HCT116 (cell line): ENCODE measurements around the gene BTBD16. TPM values are rescaled to one million over a fixed set of nuclear protein-coding genes. Genes with fewer than 3 reads are reported as not detected.

Source experiments
- ATAC-seq: fragments of 200-7000 bp; cut with Tn5 transposase; 2 replicates; pipeline ENCODE4 v1.9.1; 2020; ENCODE audit warnings: mild to moderate bottlenecking, moderate library complexity
- BruUV-seq: library from RNA; stranded (reverse); fragments of 400-500 nt; replicated peaks from 2 replicates; lab custom pipeline; 2021; lab: Mats Ljungman, UMichigan
- CTCF ChIA-PET: fragments of 300-600 bp; sonication (Branson Sonifier 250); formaldehyde crosslinking; loops from one replicate; lab custom pipeline; 2021; ENCODE audit warnings: antibody characterized with exemption; lab: Charles Lee
- POLR2A ChIA-PET: fragments of 300-600, 350-600 bp; sonication (Branson Sonifier 250); formaldehyde crosslinking; loops from one replicate; lab custom pipeline; 2021; ENCODE audit warnings: antibody characterized with exemption; lab: Charles Lee
- RAD21 ChIA-PET, 2 experiments: fragments of 300-600 bp; sonication (Branson Sonifier 250); formaldehyde crosslinking; loops; one replicate each; lab custom pipeline; 2023; ENCODE audit warnings: low total read pairs in 2 of 2; ENCODE audit not compliant: uncharacterized antibody in 2 of 2, unreplicated experiment in 2 of 2, low non-redundant PET in 1 of 2; lab: Charles Lee
- DNase-seq: peaks from one replicate; pipeline ENCODE4 v3.0.0-alpha.2; 2010; ENCODE audit warnings: low read depth, low spot score
- H2AFZ ChIP-seq: fragments of 200-600 bp; shearing (Covaris generic), sonication (generic); 2 replicates; pipeline ENCODE4 v1.6.1; 2017; ENCODE audit warnings: low read depth, mixed run types, mixed read lengths, antibody characterized with exemption, low read length; ENCODE audit not compliant: poor library complexity, severe bottlenecking
- H3K27ac ChIP-seq: 2 replicates; pipeline ENCODE4 v1.5.1; 2012; ENCODE audit warnings: low read depth, low read length
- H3K27me3 ChIP-seq: fragments of 200-600 bp; sonication (generic); 2 replicates; pipeline ENCODE4 v1.6.1; 2016; ENCODE audit warnings: mixed run types, low read length, mixed read lengths; ENCODE audit not compliant: insufficient read depth
- H3K36me3 ChIP-seq, 2 experiments: fragments of 200-500 bp in 1 of 2; fragments of 200-600 bp in 1 of 2; sonication (Bioruptor generic) in 1 of 2; sonication (generic) in 1 of 2; 2 replicates each; pipeline versions ENCODE4 v1.5.1 to v1.6.1; 2014 to 2016; ENCODE audit warnings: low read length in 2 of 2, inconsistent platforms in 1 of 2, mixed read lengths in 1 of 2, mixed run types in 1 of 2; ENCODE audit not compliant: insufficient read depth in 2 of 2, control insufficient read depth in 1 of 2
- H3K4me1 ChIP-seq, 2 experiments: fragments of 200-600 bp in 1 of 2; sonication (generic) in 1 of 2; 2 replicates each; pipeline versions ENCODE4 v1.5.1 to v1.6.1; 2012 to 2017; ENCODE audit warnings: low read length in 2 of 2, inconsistent platforms in 1 of 2, mild to moderate bottlenecking in 1 of 2, mixed read lengths in 1 of 2, mixed run types in 1 of 2, moderate library complexity in 1 of 2; ENCODE audit not compliant: insufficient read depth in 2 of 2, control insufficient read depth in 1 of 2
- H3K4me2 ChIP-seq: fragments of 200-600 bp; sonication (generic); 2 replicates; pipeline ENCODE4 v1.6.1; 2017; ENCODE audit warnings: mixed run types, low read length, mixed read lengths
- H3K4me3 ChIP-seq, 2 experiments: fragments of 200-600 bp in 1 of 2; sonication (generic) in 1 of 2; replicated peaks in 1 of 2; 2 replicates each; pipeline ENCODE4 v1.5.1; 2011 to 2016; ENCODE audit warnings: low read length in 2 of 2, control low read depth in 1 of 2, low read depth in 1 of 2, mild to moderate bottlenecking in 1 of 2, mixed read lengths in 1 of 2, mixed run types in 1 of 2
- H3K79me2 ChIP-seq: fragments of 200-600 bp; sonication (generic); 2 replicates; pipeline ENCODE4 v1.6.1; 2017; ENCODE audit warnings: mild to moderate bottlenecking, mixed run types, low read length, moderate library complexity, mixed read lengths; ENCODE audit not compliant: insufficient read depth
- H3K9ac ChIP-seq: fragments of 200-600 bp; sonication (generic); 2 replicates; pipeline ENCODE4 v1.6.1; 2016; ENCODE audit warnings: low read length, mixed read lengths
- H3K9me2 ChIP-seq: fragments of 200-600 bp; sonication (generic), shearing (Covaris generic); 2 replicates; pipeline ENCODE4 v1.6.1; 2017; ENCODE audit warnings: mixed run types, mild to moderate bottlenecking, moderate library complexity; ENCODE audit not compliant: insufficient read depth
- H3K9me3 ChIP-seq, 2 experiments: fragments of 200-500 bp in 1 of 2; fragments of 200-600 bp in 1 of 2; sonication (Bioruptor generic) in 1 of 2; sonication (generic) in 1 of 2; 2 replicates each; pipeline ENCODE4 v1.6.1; 2014 to 2017; ENCODE audit warnings: low read length in 2 of 2, mixed read lengths in 2 of 2, inconsistent platforms in 1 of 2, low read depth in 1 of 2, mild to moderate bottlenecking in 1 of 2, mixed run types in 1 of 2, moderate library complexity in 1 of 2; ENCODE audit not compliant: control insufficient read depth in 1 of 2, insufficient read depth in 1 of 2
- H4K20me1 ChIP-seq: fragments of 200-600 bp; sonication (generic), shearing (Covaris generic); 2 replicates; pipeline ENCODE4 v1.6.1; 2017; ENCODE audit warnings: mixed run types, mild to moderate bottlenecking, moderate library complexity; ENCODE audit not compliant: insufficient read depth
- CBX3 ChIP-seq: IDR thresholded peaks from 2 replicates; pipeline ENCODE4 v1.6.1; 2012; ENCODE audit warnings: low read depth
- CEBPB ChIP-seq: IDR thresholded peaks from 2 replicates; pipeline ENCODE4 v1.6.1; 2012; ENCODE audit warnings: low read depth
- EZH2 ChIP-seq: fragments of 200-600 bp; sonication (generic); IDR thresholded peaks from 2 replicates; pipeline ENCODE4 v1.6.1; 2017; ENCODE audit warnings: antibody characterized with exemption, mixed run types
- EZH2phosphoT487 ChIP-seq: fragments of 200-600 bp; IDR thresholded peaks from 2 replicates; pipeline ENCODE4 v1.6.1; 2018; ENCODE audit warnings: antibody characterized with exemption, borderline replicate concordance
- POLR2A ChIP-seq: IDR thresholded peaks from 2 replicates; pipeline ENCODE4 v1.7.0; 2011; ENCODE audit warnings: borderline replicate concordance; ENCODE audit not compliant: insufficient read depth, insufficient read length; ENCODE audit errors: extremely low read depth
- SIN3A ChIP-seq: IDR thresholded peaks from 2 replicates; pipeline ENCODE4 v1.6.1; 2012; ENCODE audit warnings: low read depth
- SP1 ChIP-seq: IDR thresholded peaks from 2 replicates; pipeline ENCODE4 v1.6.1; 2012; ENCODE audit warnings: low read depth
- TCF7L2 ChIP-seq: IDR thresholded peaks from 2 replicates; pipeline ENCODE4 v1.7.0; 2011; ENCODE audit warnings: borderline replicate concordance, inconsistent platforms; ENCODE audit not compliant: insufficient read depth, insufficient read length; ENCODE audit errors: extremely low read depth
- ZFX ChIP-seq: fragments of 450-650 bp; IDR thresholded peaks from 2 replicates; pipeline ENCODE4 v1.6.1; 2017
- intact Hi-C: fragments of 100-400 bp; cut with micrococcal nuclease; formaldehyde crosslinking; loops from 2 replicates; pipeline ENCODE4 v1.10.0; 2022
- total RNA-seq: library from RNA; stranded (reverse); gene quantifications from one replicate; pipeline ENCODE4 v1.2.1, GENCODE V29; 2021; ENCODE audit not compliant: unreplicated experiment
- TF ChIP-seq, protein P1 (sequence below): IDR thresholded peaks from 2 replicates; pipeline ENCODE4 v1.6.1; 2012; ENCODE audit warnings: low read depth
- TF ChIP-seq, protein P2 (sequence below): IDR thresholded peaks from 2 replicates; pipeline ENCODE4 v1.6.1; 2012

BTBD16 gene
- total RNA-seq, 1 experiment from 2014 or later: 0.27 TPM

DNA sequence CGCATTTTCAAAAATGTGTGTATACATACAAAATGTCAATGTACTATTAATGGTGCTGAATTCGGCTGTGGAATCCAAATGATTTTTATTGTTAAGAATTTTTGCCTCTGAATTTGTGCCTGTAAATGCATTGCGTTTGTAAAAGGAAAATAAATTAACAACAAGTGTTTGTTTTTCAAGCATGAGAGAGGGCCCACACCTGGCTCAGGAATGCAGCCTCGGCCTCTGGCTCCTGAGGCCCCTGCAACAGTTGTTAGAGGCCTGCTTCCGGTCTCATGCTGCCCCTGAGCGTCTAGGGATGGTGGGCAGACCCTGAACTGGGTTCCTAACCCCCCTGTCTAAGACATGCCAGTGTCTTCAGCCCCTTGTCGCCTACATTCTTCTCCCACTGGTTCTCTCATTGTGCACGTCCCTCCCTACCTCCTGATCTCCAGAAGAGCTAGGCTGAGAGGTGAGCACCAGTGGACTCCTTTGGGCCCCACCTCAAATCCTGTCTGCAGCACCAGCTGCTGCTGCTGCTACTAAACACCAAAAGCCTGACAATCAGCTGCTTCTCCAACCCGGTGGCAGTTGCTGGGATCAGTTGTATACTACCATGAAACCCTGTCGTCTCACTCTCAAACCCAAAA lies 1.9 kb upstream of the BTBD16 start:
- Histone ChIP-seq H3K4me3 (no peak overlapping the region), H3K4me2 (no peak overlapping the region), H2AFZ (no peak overlapping the region), H3K4me1 (peaks cover 0 to 10% of the 10 kb centered on the region in 2 experiments; a peak in 2 of 4 replicates), H3K9ac (no peak overlapping the region), H3K9me3 (no peaks in the 10 kb centered on the region), H3K79me2 (no peaks in the 10 kb centered on the region), H3K36me3 (no peaks in the 10 kb centered on the region), H3K27me3 (no peaks in the 10 kb centered on the region), H4K20me1 (no peaks in the 10 kb centered on the region), H3K27ac (no peak overlapping the region), H3K9me2 (no peaks in the 10 kb centered on the region)
- ChIA-PET POLR2A (no interaction called here), CTCF (interaction anchor here (1.0 to 2.0 kb wide), 6 partner anchors 11 to 296 kb away, joined by 3 to 16 read pairs (median 7); no protein-coding TSS in a partner anchor), RAD21 (no interaction called here)
- intact Hi-C loops: loop anchor here (5.0 kb wide), 1 partner anchor 217 kb away; no protein-coding TSS in a partner anchor
- no peak for DNase-seq
- no peak for ATAC-seq
- no TSS peak for BruUV-seq
- TF ChIP-seq EZH2 (no peak), CEBPB (no peak), ZFX (no peak)
- TF ChIP-seq, protein P1, sequence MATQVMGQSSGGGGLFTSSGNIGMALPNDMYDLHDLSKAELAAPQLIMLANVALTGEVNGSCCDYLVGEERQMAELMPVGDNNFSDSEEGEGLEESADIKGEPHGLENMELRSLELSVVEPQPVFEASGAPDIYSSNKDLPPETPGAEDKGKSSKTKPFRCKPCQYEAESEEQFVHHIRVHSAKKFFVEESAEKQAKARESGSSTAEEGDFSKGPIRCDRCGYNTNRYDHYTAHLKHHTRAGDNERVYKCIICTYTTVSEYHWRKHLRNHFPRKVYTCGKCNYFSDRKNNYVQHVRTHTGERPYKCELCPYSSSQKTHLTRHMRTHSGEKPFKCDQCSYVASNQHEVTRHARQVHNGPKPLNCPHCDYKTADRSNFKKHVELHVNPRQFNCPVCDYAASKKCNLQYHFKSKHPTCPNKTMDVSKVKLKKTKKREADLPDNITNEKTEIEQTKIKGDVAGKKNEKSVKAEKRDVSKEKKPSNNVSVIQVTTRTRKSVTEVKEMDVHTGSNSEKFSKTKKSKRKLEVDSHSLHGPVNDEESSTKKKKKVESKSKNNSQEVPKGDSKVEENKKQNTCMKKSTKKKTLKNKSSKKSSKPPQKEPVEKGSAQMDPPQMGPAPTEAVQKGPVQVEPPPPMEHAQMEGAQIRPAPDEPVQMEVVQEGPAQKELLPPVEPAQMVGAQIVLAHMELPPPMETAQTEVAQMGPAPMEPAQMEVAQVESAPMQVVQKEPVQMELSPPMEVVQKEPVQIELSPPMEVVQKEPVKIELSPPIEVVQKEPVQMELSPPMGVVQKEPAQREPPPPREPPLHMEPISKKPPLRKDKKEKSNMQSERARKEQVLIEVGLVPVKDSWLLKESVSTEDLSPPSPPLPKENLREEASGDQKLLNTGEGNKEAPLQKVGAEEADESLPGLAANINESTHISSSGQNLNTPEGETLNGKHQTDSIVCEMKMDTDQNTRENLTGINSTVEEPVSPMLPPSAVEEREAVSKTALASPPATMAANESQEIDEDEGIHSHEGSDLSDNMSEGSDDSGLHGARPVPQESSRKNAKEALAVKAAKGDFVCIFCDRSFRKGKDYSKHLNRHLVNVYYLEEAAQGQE: no peak

DNA sequence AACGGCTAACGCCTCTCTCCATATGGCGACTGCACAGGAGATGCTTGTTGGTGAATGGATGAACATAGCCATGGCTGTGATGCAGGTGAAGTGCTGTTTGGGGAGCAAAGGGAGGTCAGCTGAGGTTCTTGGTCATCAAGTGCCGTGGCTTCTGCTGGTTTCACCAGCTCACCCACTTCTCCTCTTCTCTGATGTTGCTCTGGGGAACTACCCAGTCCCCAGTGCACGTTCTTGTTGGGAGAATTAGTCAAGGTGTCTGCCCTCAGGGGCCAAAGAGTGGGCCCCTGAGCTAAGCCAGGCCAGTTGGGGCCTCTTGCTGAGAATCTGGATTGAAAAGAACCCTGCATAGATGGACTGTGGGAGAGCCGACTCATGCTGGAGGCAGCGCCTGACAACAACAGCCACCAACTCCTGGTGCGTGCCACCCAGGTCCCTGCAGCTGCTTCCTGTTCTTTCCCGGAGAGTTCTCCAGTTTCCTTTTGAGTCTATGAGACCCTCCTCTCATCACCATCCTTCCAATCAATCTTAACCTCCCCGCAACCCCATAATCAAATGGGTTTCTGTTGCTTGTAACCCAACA lies 3.0 kb downstream of the BTBD16 start:
- no peaks in the 10 kb centered on the region for H3K9me2 ChIP-seq
- H3K9ac ChIP-seq: no peak overlapping the region
- no peak overlapping the region for H2AFZ ChIP-seq
- BruUV-seq: no TSS peak
- no peak overlapping the region for H3K4me2 ChIP-seq
- no peaks in the 10 kb centered on the region for H3K27me3 ChIP-seq
- no peaks in the 10 kb centered on the region for H3K79me2 ChIP-seq
- peaks cover 3 to 9% of the 10 kb centered on the region in 2 experiments; a peak in 3 of 4 replicates for H3K4me1 ChIP-seq
- H3K4me3 ChIP-seq: no peak overlapping the region
- CTCF ChIA-PET: no interaction called here
- no peak for DNase-seq
- intact Hi-C loops: no loop called here
- POLR2A ChIA-PET: no interaction called here
- no peaks in the 10 kb centered on the region for H3K36me3 ChIP-seq
- H4K20me1 ChIP-seq: no peaks in the 10 kb centered on the region
- H3K9me3 ChIP-seq: no peaks in the 10 kb centered on the region
- RAD21 ChIA-PET: no interaction called here
- no peak for ATAC-seq
- H3K27ac ChIP-seq: no peak overlapping the region
- TF ChIP-seq, protein P2, sequence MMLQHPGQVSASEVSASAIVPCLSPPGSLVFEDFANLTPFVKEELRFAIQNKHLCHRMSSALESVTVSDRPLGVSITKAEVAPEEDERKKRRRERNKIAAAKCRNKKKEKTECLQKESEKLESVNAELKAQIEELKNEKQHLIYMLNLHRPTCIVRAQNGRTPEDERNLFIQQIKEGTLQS: no peak
- TF ChIP-seq EZH2phosphoT487 (no peak), CEBPB (no peak), SIN3A (no peak), SP1 (no peak), POLR2A (no peak), CBX3 (no peak), TCF7L2 (no peak)
- TF ChIP-seq, protein P1: no peak
